H1 (cell line): ENCODE measurements around the gene CD248. TPM values are rescaled to one million over a fixed set of nuclear protein-coding genes. Genes with fewer than 3 reads are reported as not detected.
A peak's percentile ranks its signal among the peaks of the same experiment; 100 is the strongest.

Experiments used
- CTCF ChIA-PET: fragments of 300-600 bp; sonication (Branson Sonifier 250); formaldehyde crosslinking; loops from one replicate; lab custom pipeline; 2021; ENCODE audit not compliant: partially characterized antibody; lab: Charles Lee
- POLR2A ChIA-PET: fragments of 300-600 bp; sonication (Branson Sonifier 250); formaldehyde crosslinking; loops from one replicate; lab custom pipeline; 2021; ENCODE audit warnings: inconsistent platforms; ENCODE audit not compliant: partially characterized antibody; lab: Charles Lee
- DNase-seq, 2 experiments: peaks; one replicate each; pipeline versions ENCODE4 v3.0.0 to v3.0.0-alpha.2; 2010 to 2022; ENCODE audit warnings: low spot score in 2 of 2, low read depth in 1 of 2, mixed read lengths in 1 of 2
- FAIRE-seq: peaks from 2 replicates; lab custom pipeline; 2011; peaks lifted over from hg19 to GRCh38; lab: Jason Lieb, UNC
- H2AFZ ChIP-seq: 2 replicates; pipeline ENCODE4 v1.8.1; 2012; ENCODE audit warnings: low read length, inconsistent platforms
- H2AK5ac ChIP-seq: 2 replicates; pipeline ENCODE4 v1.6.1; 2013; ENCODE audit warnings: low read depth, low read length
- H2BK120ac ChIP-seq: replicated peaks from 2 replicates; pipeline ENCODE3; 2013; ENCODE audit warnings: low read depth, low read length, inconsistent platforms
- H2BK12ac ChIP-seq: 2 replicates; pipeline ENCODE4 v1.6.1; 2013; ENCODE audit warnings: low read depth, low read length
- H2BK15ac ChIP-seq: 2 replicates; pipeline ENCODE4 v1.6.1; 2013; ENCODE audit warnings: low read length
- H2BK20ac ChIP-seq: 2 replicates; pipeline ENCODE4 v1.6.1; 2013; ENCODE audit warnings: low read length
- H2BK5ac ChIP-seq: 2 replicates; pipeline ENCODE4 v1.6.1; 2013; ENCODE audit warnings: low read depth, low read length
- H3K14ac ChIP-seq: 2 replicates; pipeline ENCODE4 v1.6.1; 2013; ENCODE audit warnings: inconsistent platforms; ENCODE audit not compliant: insufficient read length
- H3K18ac ChIP-seq: 2 replicates; pipeline ENCODE4 v1.6.1; 2013; ENCODE audit warnings: low read length; ENCODE audit errors: extremely low read depth
- H3K23ac ChIP-seq: 2 replicates; pipeline ENCODE4 v1.6.1; 2013; ENCODE audit warnings: inconsistent platforms; ENCODE audit not compliant: insufficient read length
- H3K23me2 ChIP-seq: 2 replicates; pipeline ENCODE4 v1.6.1; 2013; ENCODE audit warnings: low read depth, low read length
- H3K27ac ChIP-seq: 2 replicates; pipeline ENCODE4 v1.6.1; 2011; ENCODE audit warnings: low read depth, low read length, inconsistent platforms
- H3K27me3 ChIP-seq, 4 experiments: replicated peaks in 1 of 4; 1 replicate in 1 of 4; 2 replicates in 3 of 4; pipeline versions ENCODE4 v1.6.1 to v1.8.1; 2011 to 2013; ENCODE audit warnings: low read length in 3 of 4, mild to moderate bottlenecking in 3 of 4, inconsistent platforms in 2 of 4, mixed read lengths in 2 of 4, moderate library complexity in 1 of 4; ENCODE audit not compliant: control insufficient read depth in 3 of 4, insufficient read depth in 3 of 4; ENCODE audit errors: extremely low read depth in 1 of 4
- H3K36me3 ChIP-seq, 4 experiments: 2 replicates each; pipeline versions ENCODE4 v1.6.1 to v1.8.1; 2011 to 2013; ENCODE audit warnings: mild to moderate bottlenecking in 4 of 4, low read length in 3 of 4, moderate library complexity in 2 of 4, control low read depth in 1 of 4, inconsistent platforms in 1 of 4; ENCODE audit not compliant: insufficient read depth in 4 of 4, control insufficient read depth in 2 of 4
- H3K4ac ChIP-seq: replicated peaks from 2 replicates; pipeline ENCODE3; 2013; ENCODE audit warnings: low read length, low read depth, mixed read lengths, inconsistent platforms; ENCODE audit not compliant: insufficient read length
- H3K4me1 ChIP-seq, 4 experiments: replicated peaks in 1 of 4; 1 replicate in 1 of 4; 2 replicates in 3 of 4; pipeline versions ENCODE4 v1.6.1 to v1.8.1; 2011 to 2013; ENCODE audit warnings: low read length in 3 of 4, inconsistent platforms in 2 of 4, mixed read lengths in 1 of 4; ENCODE audit not compliant: insufficient read depth in 4 of 4, control insufficient read depth in 3 of 4
- H3K4me2 ChIP-seq, 2 experiments: 2 replicates each; pipeline versions ENCODE4 v1.6.1 to v1.8.1; 2011 to 2013; ENCODE audit warnings: low read depth in 2 of 2, low read length in 2 of 2, control low read depth in 1 of 2, inconsistent platforms in 1 of 2, mild to moderate bottlenecking in 1 of 2; ENCODE audit not compliant: insufficient read depth in 1 of 2
- H3K4me3 ChIP-seq, 4 experiments: fragments of 200-600, 300-600 bp in 1 of 4; sonication (generic), shearing (Covaris generic), sonication (Bioruptor Twin) in 1 of 4; 2 replicates each; pipeline versions ENCODE4 v1.5.1 to v1.8.1; 2011 to 2016; ENCODE audit warnings: low read length in 4 of 4, low read depth in 3 of 4, control low read depth in 2 of 4, inconsistent platforms in 2 of 4, mild to moderate bottlenecking in 2 of 4, mixed read lengths in 1 of 4, moderate library complexity in 1 of 4; ENCODE audit not compliant: insufficient read depth in 2 of 4; ENCODE audit errors: extremely low read depth in 1 of 4
- H3K56ac ChIP-seq: replicated peaks from 2 replicates; pipeline ENCODE3; 2013; ENCODE audit warnings: low read depth, mild to moderate bottlenecking, mixed read lengths, low read length, inconsistent platforms; ENCODE audit not compliant: insufficient read length
- H3K79me1 ChIP-seq: 2 replicates; pipeline ENCODE4 v1.6.1; 2013; ENCODE audit warnings: low read depth, low read length, control low read depth
- H3K79me2 ChIP-seq, 2 experiments: 2 replicates each; pipeline versions ENCODE4 v1.6.1 to v1.8.1; 2012 to 2013; ENCODE audit warnings: low read length in 2 of 2, mild to moderate bottlenecking in 2 of 2, inconsistent platforms in 1 of 2; ENCODE audit not compliant: insufficient read depth in 2 of 2, control insufficient read depth in 1 of 2
- H3K9ac ChIP-seq, 4 experiments: replicated peaks in 1 of 4; 1 replicate in 1 of 4; 2 replicates in 3 of 4; pipeline versions ENCODE4 v1.6.1 to v1.8.1; 2011 to 2013; ENCODE audit warnings: low read depth in 3 of 4, low read length in 3 of 4, control low read depth in 2 of 4, mild to moderate bottlenecking in 2 of 4, moderate library complexity in 2 of 4, inconsistent platforms in 1 of 4; ENCODE audit errors: extremely low read depth in 1 of 4
- H3K9me3 ChIP-seq, 2 experiments: 2 replicates each; pipeline versions ENCODE4 v1.6.1 to v1.8.1; 2012 to 2013; ENCODE audit warnings: mild to moderate bottlenecking in 2 of 2, moderate library complexity in 2 of 2, control low read depth in 1 of 2, inconsistent platforms in 1 of 2, low read depth in 1 of 2, low read length in 1 of 2, mixed read lengths in 1 of 2; ENCODE audit not compliant: insufficient read depth in 2 of 2
- H4K20me1 ChIP-seq, 2 experiments: replicated peaks in 1 of 2; 2 replicates each; pipeline versions ENCODE3 to v1.8.1; 2011 to 2013; ENCODE audit warnings: inconsistent platforms in 2 of 2, low read length in 2 of 2, mild to moderate bottlenecking in 1 of 2; ENCODE audit not compliant: insufficient read depth in 2 of 2, control insufficient read depth in 1 of 2
- H4K5ac ChIP-seq: 2 replicates; pipeline ENCODE4 v1.6.1; 2013; ENCODE audit warnings: low read length, low read depth, mixed read lengths, inconsistent platforms; ENCODE audit not compliant: insufficient read length
- H4K8ac ChIP-seq: 2 replicates; pipeline ENCODE4 v1.8.0; 2013; ENCODE audit warnings: mild to moderate bottlenecking, moderate library complexity, low read length, inconsistent platforms; ENCODE audit not compliant: insufficient read depth; ENCODE audit errors: extremely low read depth
- H4K91ac ChIP-seq: replicated peaks from 2 replicates; pipeline ENCODE3; 2013; ENCODE audit warnings: low read length, mixed read lengths, inconsistent platforms; ENCODE audit not compliant: insufficient read length
- BACH1 ChIP-seq: IDR thresholded peaks from 2 replicates; pipeline ENCODE4 v1.6.1; 2012; ENCODE audit warnings: low read length, improper control_type of control experiment
- CEBPB ChIP-seq: IDR thresholded peaks from 2 replicates; pipeline ENCODE4 v1.6.1; 2012; ENCODE audit warnings: low read depth, low read length
- EGR1 ChIP-seq: IDR thresholded peaks from 2 replicates; pipeline ENCODE4 v1.6.1; 2011; ENCODE audit warnings: low read depth, low read length, borderline replicate concordance
- GABPA ChIP-seq: IDR thresholded peaks from 2 replicates; pipeline ENCODE4 v1.6.1; 2011; ENCODE audit warnings: mild to moderate bottlenecking, low read length, moderate library complexity, borderline replicate concordance; ENCODE audit not compliant: insufficient read depth
- HDAC2 ChIP-seq, 2 experiments: fragments of 300-600 bp in 1 of 2; sonication (generic) in 1 of 2; IDR thresholded peaks; 2 replicates each; pipeline ENCODE4 v1.6.1; 2011 to 2012; ENCODE audit warnings: low read depth in 2 of 2, low read length in 2 of 2, mild to moderate bottlenecking in 2 of 2, moderate library complexity in 2 of 2, borderline replicate concordance in 1 of 2, inconsistent platforms in 1 of 2
- SAP30 ChIP-seq: fragments of 300-600 bp; sonication (generic); IDR thresholded peaks from 2 replicates; pipeline ENCODE4 v1.7.1; 2012; ENCODE audit warnings: low read length, moderate library complexity, mild to moderate bottlenecking, inconsistent platforms; ENCODE audit not compliant: insufficient read depth, insufficient replicate concordance
- SIN3A ChIP-seq, 2 experiments: IDR thresholded peaks in 1 of 2; conservative IDR thresholded peaks in 1 of 2; 2 replicates each; pipeline ENCODE4 v1.6.1; 2011 to 2012; ENCODE audit warnings: low read length in 2 of 2, improper control_type of control experiment in 1 of 2, low read depth in 1 of 2, mild to moderate bottlenecking in 1 of 2
- TAF1 ChIP-seq: IDR thresholded peaks from 2 replicates; pipeline ENCODE4 v1.6.1; 2011; ENCODE audit warnings: mild to moderate bottlenecking, low read depth, low read length
- YY1 ChIP-seq: IDR thresholded peaks from 2 replicates; pipeline ENCODE4 v1.6.1; 2011; ENCODE audit warnings: low read depth, mild to moderate bottlenecking, low read length
- WGBS, 2 experiments: shearing (Covaris generic) in 1 of 2; methylation state at CpG; one replicate each; pipeline versions ENCODE4 v1.1.6 to v1.1.7; 2013 to 2015; ENCODE audit warnings: low lambda C conversion rate in 2 of 2, mixed read lengths in 2 of 2, inconsistent platforms in 1 of 2, low coverage in 1 of 2, missing lambda C conversion rate in 1 of 2; ENCODE audit not compliant: insufficient replicate concordance in 2 of 2, insufficient coverage in 1 of 2, insufficient read length in 1 of 2; ENCODE audit errors: extremely low coverage in 1 of 2, missing lambda C conversion rate in 1 of 2; 5-methylcytosine and 5-hydroxymethylcytosine counted together
- polyA plus RNA-seq, 7 experiments: library from polyadenylated mRNA; depleted of rRNA in 3 of 7; stranded (reverse) in 5 of 7; unstranded in 2 of 7; fragments of >200 nt in 5 of 7; fragments of 200-250 nt in 2 of 7; gene quantifications; 1 replicate in 5 of 7; 2 replicates in 1 of 7; 4 replicates in 1 of 7; pipeline versions ENCODE4 v1.2.1 to v1.2.3, GENCODE V29; 2011 to 2013; ENCODE audit warnings: missing spikeins in 2 of 7, mixed read lengths in 2 of 7
- total RNA-seq: library from RNA; stranded (reverse); fragmentation: NEBNext Ultra II Directional; extraction: Animal tissue kit (Norgen Biotek cat#: 25700); gene quantifications from 2 replicates; pipeline ENCODE4 v1.2.1, GENCODE V29; 2021

CD248 gene
- total and polyA plus RNA-seq, 2 of the 8 experiments (the other 6 are each of a cell fraction or from before 2014, with no cell fraction given): 2.7 to 3.9 TPM

DNA sequence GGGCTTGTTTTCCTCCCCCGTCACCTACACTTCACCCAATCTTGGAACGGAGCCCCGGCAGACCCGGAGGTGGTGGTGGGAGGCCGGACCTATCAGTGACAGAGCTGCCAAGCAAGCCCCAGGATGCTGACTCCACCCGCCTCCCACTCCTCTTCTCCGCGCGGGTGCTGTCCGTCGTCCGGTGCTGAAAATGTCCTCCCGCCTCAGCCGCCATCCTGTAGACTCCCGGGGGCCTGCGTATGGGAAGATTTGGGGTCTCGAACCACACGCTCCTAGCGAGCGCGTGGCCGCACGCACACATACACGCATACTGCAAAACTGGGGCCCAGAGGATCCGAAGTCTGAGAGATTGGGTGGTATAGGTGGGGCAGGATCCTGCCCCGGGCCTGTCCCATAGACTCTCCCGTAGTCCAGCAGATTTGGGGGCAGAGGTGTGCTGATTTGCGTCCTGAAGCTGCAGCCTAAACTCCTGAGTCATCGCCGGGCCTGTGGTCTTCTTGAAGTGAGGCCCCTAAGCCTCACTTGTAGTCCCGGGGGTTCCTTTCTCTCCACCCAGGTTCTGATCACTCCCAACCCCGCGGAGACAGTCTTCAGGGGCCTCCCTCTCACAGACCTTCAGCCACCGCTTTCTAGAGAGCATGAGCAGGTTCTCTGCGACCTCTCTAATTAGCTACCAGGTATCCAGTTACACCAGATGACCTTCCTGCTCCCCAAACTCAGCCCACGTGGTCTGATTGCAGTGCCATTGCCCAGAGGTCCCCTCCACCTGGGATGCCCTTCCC lies 27.1 kb downstream of the CD248 start:
- FAIRE-seq (no peak), DNase-seq (peak in 1 of 2 experiments; percentile 93)
- peaks cover 2 to 28% (median 18%) of the 10 kb centered on the region in 4 experiments for H3K27me3 ChIP-seq
- TF ChIP-seq CEBPB: no peak
- peak; percentile 99 for TF ChIP-seq SAP30
- TF ChIP-seq HDAC2 (IDR thresholded peaks at IDR 0.05; ENCODE audit: borderline replicate concordance in 1 of 2, low read depth in 2 of 2, low read length in 2 of 2): peak; percentile 81 to 93
- TF ChIP-seq EGR1: 0 out of 2 replicates have a peak, but pooled peaks have one; percentile 30
- peak; percentile 71; the same call in 1 of the 2 replicates for TF ChIP-seq GABPA
- TF ChIP-seq TAF1: no peak
- TF ChIP-seq SIN3A (conservative IDR thresholded peaks at IDR 0.05 in 1 of 2, IDR thresholded peaks at IDR 0.05 in 1 of 2; ENCODE audit: low read depth in 1 of 2, low read length in 2 of 2): peak; percentile 98 to 99
- TF ChIP-seq YY1: peak; percentile 62; the same call in 1 of the 2 replicates
- TF ChIP-seq BACH1: peak; percentile 41; the same call in 1 of the 2 replicates

More for the DNA sequence above, 27.1 kb downstream of the CD248 start:
- no peak overlapping the region; the same call in 1 of the 2 replicates for H2BK5ac ChIP-seq
- H3K9me3 ChIP-seq: no peaks in the 10 kb centered on the region
- CTCF ChIA-PET: interaction anchor here (1.0 to 6.9 kb wide), 12 partner anchors 7 to 221 kb away, joined by 3 to 57 read pairs (median 6); partner anchors contain the start of genes CNIH2, RAB1B and RIN1
- H3K36me3 ChIP-seq: no peaks in the 10 kb centered on the region
- H4K8ac ChIP-seq: peak overlapping the region; percentile 87
- H2AFZ ChIP-seq: peak overlapping the region; percentile 57; the same call in 1 of the 2 replicates
- no peak overlapping the region for H2BK120ac ChIP-seq
- H4K91ac ChIP-seq: no peak overlapping the region
- H3K23me2 ChIP-seq: peaks cover 12% of the 10 kb centered on the region; the same call in 1 of the 2 replicates
- 0 out of 2 replicates have a peak overlapping the region, but pooled peaks have one; percentile 23 for H2BK15ac ChIP-seq
- H2BK20ac ChIP-seq: no peak overlapping the region
- no peak overlapping the region for H3K56ac ChIP-seq
- no peak overlapping the region for H3K4ac ChIP-seq
- H2BK12ac ChIP-seq: no peak overlapping the region
- no peak overlapping the region for H3K23ac ChIP-seq
- no peak overlapping the region for H2AK5ac ChIP-seq
- POLR2A ChIA-PET: interaction anchor here (1.2 to 4.5 kb wide), 14 partner anchors 8 to 399 kb away, joined by 3 to 29 read pairs (median 8); partner anchors contain the start of genes BRMS1, CCDC85B, CD248 and RAB1B
- no peak overlapping the region for H3K14ac ChIP-seq
- H3K9ac ChIP-seq: peak overlapping the region in 3 of 4 experiments; percentile 39 to 60 (median 53); a peak in 5 of 7 replicates
- peak overlapping the region; percentile 20 for H4K5ac ChIP-seq
- peak overlapping the region; percentile 74 to 86 for H3K4me2 ChIP-seq
- peak overlapping the region; percentile 61 to 91 (median 78) for H3K4me3 ChIP-seq
- H4K20me1 ChIP-seq: peaks cover 7 to 9% of the 10 kb centered on the region in 2 experiments
- H3K79me2 ChIP-seq: peaks cover 0 to 9% of the 10 kb centered on the region in 2 experiments; a peak in 1 of 4 replicates
- 19% methylated on average over 36 of the region's 36 CpGs; no CpG with 5 or more reads in 1 of the 2 experiments for WGBS, 2 experiments
- peaks cover 0 to 21% (median 6%) of the 10 kb centered on the region in 4 experiments; a peak in 5 of 7 replicates for H3K4me1 ChIP-seq
- H3K27ac ChIP-seq: peak overlapping the region; percentile 55; the same call in 1 of the 2 replicates
- peaks cover 6% of the 10 kb centered on the region for H3K79me1 ChIP-seq
- H3K18ac ChIP-seq: no peak overlapping the region
